K562 (cell line): ENCODE measurements around the gene FBXL13. TPM values are rescaled to one million over a fixed set of nuclear protein-coding genes. Genes with fewer than 3 reads are reported as not detected.

Experiments
- AFF1 ChIP-seq, 2 experiments: fragments of 450-650 bp; IDR thresholded peaks; 2 replicates each; pipeline ENCODE4 v1.6.1; 2018; ENCODE audit warnings: mild to moderate bottlenecking in 2 of 2, low read depth in 1 of 2; ENCODE audit not compliant: partially characterized antibody in 2 of 2
- CBX1 ChIP-seq: sonication (generic); IDR thresholded peaks from 2 replicates; pipeline ENCODE4 v1.6.1; 2016; ENCODE audit warnings: antibody characterized with exemption, low read depth, mild to moderate bottlenecking
- CHD4 ChIP-seq: fragments of 200-600 bp; sonication (generic); IDR thresholded peaks from 3 replicates; pipeline ENCODE4 v1.6.1; 2012; ENCODE audit warnings: low read depth, mild to moderate bottlenecking, mixed read lengths, low read length, inconsistent platforms; ENCODE audit not compliant: insufficient read depth, insufficient replicate concordance, poor library complexity, severe bottlenecking
- FOXJ2 ChIP-seq: fragments of 200-800 bp; sonication (Bioruptor generic); IDR thresholded peaks from 2 replicates; pipeline ENCODE4 v1.6.1; 2016; ENCODE audit warnings: missing genetic modification characterization, missing compliant biosample characterization
- GABPA ChIP-seq: fragments of 200-800 bp; sonication (Bioruptor generic); conservative IDR thresholded peaks from 2 replicates; pipeline ENCODE4 v1.6.1; 2016; ENCODE audit warnings: low read depth, missing genetic modification characterization, missing compliant biosample characterization
- HMBOX1 ChIP-seq: sonication (generic); IDR thresholded peaks from 2 replicates; pipeline ENCODE4 v1.6.1; 2016
- RBM15 ChIP-seq: fragments of 200-400 bp; formaldehyde crosslinking; IDR thresholded peaks from 2 replicates; pipeline ENCODE4 v1.6.1; 2018; ENCODE audit warnings: mild to moderate bottlenecking, low read length, moderate library complexity; ENCODE audit not compliant: insufficient read depth
- RBM34 ChIP-seq: fragments of 200-400 bp; formaldehyde crosslinking; IDR thresholded peaks from 2 replicates; pipeline ENCODE4 v1.6.1; 2018; ENCODE audit warnings: low read length, borderline replicate concordance; ENCODE audit not compliant: insufficient read depth
- SP1 ChIP-seq: sonication (generic); formaldehyde crosslinking; IDR thresholded peaks from 2 replicates; pipeline ENCODE4 v1.8.1; 2022; ENCODE audit warnings: mild to moderate bottlenecking, missing genetic modification reagents
- THRB ChIP-seq: fragments of 450-650 bp; formaldehyde crosslinking; conservative IDR thresholded peaks from 2 replicates; pipeline ENCODE4 v1.4.0; 2022; ENCODE audit warnings: mild to moderate bottlenecking, missing genetic modification characterization
- ZNF639 ChIP-seq, 2 experiments: fragments of 200-800 bp in 1 of 2; sonication (Bioruptor generic) in 1 of 2; sonication (generic) in 1 of 2; formaldehyde crosslinking in 1 of 2; IDR thresholded peaks in 1 of 2; conservative IDR thresholded peaks in 1 of 2; 2 replicates each; pipeline versions ENCODE4 v1.5.0 to v1.6.1; 2016 to 2020; ENCODE audit warnings: missing compliant biosample characterization in 1 of 2, missing genetic modification characterization in 1 of 2, missing genetic modification reagents in 1 of 2
- polyA plus RNA-seq, 8 experiments: library from polyadenylated mRNA; depleted of rRNA in 4 of 8; stranded (reverse) in 5 of 8; unstranded in 3 of 8; fragments of >200 nt; fragmentation: Nextera tagmentation in 2 of 8; fragmentation: Illumina TruSeq in 1 of 8; extraction: Ambion mirVana in 2 of 8; extraction: Trizol in 1 of 8; gene quantifications; 2 replicates each; pipeline versions ENCODE4 v1.2.1 to v1.2.3, GENCODE V29; 2011 to 2014; ENCODE audit warnings: inconsistent platforms in 1 of 8, missing spikeins in 1 of 8
- total RNA-seq, 7 experiments: library from RNA; depleted of rRNA in 6 of 7; stranded (reverse); fragments of >200 nt in 6 of 7; fragmentation: Illumina TruSeq in 2 of 7; extraction: Trizol in 2 of 7; gene quantifications; 2 replicates each; pipeline versions ENCODE4 v1.2.1 to v1.2.3, GENCODE V29; 2011 to 2021; ENCODE audit warnings: low replicate concordance in 1 of 7
- TF ChIP-seq, protein P1 (sequence below), 2 experiments: IDR thresholded peaks; 2 replicates each; pipeline ENCODE4 v1.6.1; 2011; ENCODE audit warnings: borderline replicate concordance in 1 of 2, control low read depth in 1 of 2, low read depth in 1 of 2, low read length in 1 of 2, mild to moderate bottlenecking in 1 of 2, mixed read lengths in 1 of 2, moderate library complexity in 1 of 2; ENCODE audit not compliant: insufficient read depth in 1 of 2, insufficient read length in 1 of 2, poor library complexity in 1 of 2, severe bottlenecking in 1 of 2; ENCODE audit errors: extremely low read depth in 1 of 2
- TF ChIP-seq, protein P2 (sequence below): conservative IDR thresholded peaks from 2 replicates; pipeline ENCODE4 v1.6.1; 2011; ENCODE audit warnings: low read depth, mild to moderate bottlenecking, low read length; ENCODE audit not compliant: control insufficient read depth

Gene FBXL13
- total and polyA plus RNA-seq, 9 of the 15 experiments (the other 6 are each of a cell fraction or from before 2014, with no cell fraction given) = 16.3 to 55.0 (median 25.4) TPM

DNA sequence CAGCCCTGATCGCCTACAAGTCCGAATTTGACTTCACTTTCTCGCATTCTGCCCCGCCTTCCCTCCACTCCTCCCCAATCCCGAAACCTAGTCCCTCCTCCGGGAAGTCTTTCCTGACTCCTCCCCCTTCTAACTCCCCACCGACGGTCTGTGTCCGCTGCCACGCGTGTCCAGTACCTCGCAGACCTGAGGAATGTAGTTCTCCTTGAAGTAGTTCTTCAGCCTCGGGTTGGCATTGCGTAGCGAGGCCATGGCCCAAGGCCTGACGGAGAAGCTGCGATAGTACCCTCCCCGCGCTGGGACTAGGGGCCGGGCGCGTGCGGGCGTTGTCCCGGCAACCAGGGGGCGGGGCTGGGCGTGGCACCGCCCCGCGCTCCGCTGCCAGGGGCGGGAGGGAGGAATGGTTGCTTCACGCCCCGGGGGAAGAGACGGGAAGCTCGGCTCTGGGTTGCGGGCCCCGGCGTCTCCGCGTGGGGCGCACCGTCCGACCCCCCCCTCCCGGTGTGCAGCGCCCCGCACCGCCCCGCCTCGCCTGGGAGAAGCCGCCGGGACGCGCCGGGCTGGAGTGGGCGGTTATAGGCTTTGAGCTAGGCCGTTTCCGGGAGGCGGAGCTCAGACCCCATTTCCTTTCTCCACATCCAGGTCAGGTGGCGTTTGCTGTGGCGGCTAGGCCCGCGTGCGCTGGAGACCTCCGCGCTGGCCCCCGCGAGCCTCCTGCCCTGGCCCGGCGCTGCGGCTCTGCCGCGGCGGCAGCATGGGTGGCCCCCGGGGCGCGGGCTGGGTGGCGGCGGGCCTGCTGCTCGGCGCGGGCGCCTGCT, at the start of gene FBXL13, which contains the start of gene ARMC10 (continued):
- peak in 1 of 2 experiments; percentile 58 for TF ChIP-seq AFF1 (IDR thresholded peaks at IDR 0.05; ENCODE audit: low read depth in 1 of 2, partially characterized antibody in 2 of 2)
- TF ChIP-seq RBM34 = no peak
- TF ChIP-seq, protein P1, sequence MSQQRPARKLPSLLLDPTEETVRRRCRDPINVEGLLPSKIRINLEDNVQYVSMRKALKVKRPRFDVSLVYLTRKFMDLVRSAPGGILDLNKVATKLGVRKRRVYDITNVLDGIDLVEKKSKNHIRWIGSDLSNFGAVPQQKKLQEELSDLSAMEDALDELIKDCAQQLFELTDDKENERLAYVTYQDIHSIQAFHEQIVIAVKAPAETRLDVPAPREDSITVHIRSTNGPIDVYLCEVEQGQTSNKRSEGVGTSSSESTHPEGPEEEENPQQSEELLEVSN (IDR thresholded peaks at IDR 0.05; ENCODE audit: borderline replicate concordance in 1 of 2, extremely low read depth in 1 of 2, insufficient read depth in 1 of 2, insufficient read length in 1 of 2, low read depth in 1 of 2, low read length in 1 of 2, poor library complexity in 1 of 2, severe bottlenecking in 1 of 2) = peak; percentile 67 to 78
- TF ChIP-seq RBM15 = no peak
- TF ChIP-seq HMBOX1 = no peak; the same call in 1 of the 2 replicates
- TF ChIP-seq FOXJ2 = peak; percentile 87
- TF ChIP-seq SP1 (CRISPR knock-in tag) = peak; percentile 99
- TF ChIP-seq CHD4 = peak; percentile 68
- peak in 1 of 2 experiments; percentile 100; a peak in 2 of 4 replicates for TF ChIP-seq ZNF639 (CRISPR knock-in tag; conservative IDR thresholded peaks at IDR 0.05 in 1 of 2, IDR thresholded peaks at IDR 0.05 in 1 of 2)
- peak; percentile 91 for TF ChIP-seq GABPA
- TF ChIP-seq THRB (CRISPR knock-in tag) = peak; percentile 75; the same call in 1 of the 2 replicates
- TF ChIP-seq, protein P2, sequence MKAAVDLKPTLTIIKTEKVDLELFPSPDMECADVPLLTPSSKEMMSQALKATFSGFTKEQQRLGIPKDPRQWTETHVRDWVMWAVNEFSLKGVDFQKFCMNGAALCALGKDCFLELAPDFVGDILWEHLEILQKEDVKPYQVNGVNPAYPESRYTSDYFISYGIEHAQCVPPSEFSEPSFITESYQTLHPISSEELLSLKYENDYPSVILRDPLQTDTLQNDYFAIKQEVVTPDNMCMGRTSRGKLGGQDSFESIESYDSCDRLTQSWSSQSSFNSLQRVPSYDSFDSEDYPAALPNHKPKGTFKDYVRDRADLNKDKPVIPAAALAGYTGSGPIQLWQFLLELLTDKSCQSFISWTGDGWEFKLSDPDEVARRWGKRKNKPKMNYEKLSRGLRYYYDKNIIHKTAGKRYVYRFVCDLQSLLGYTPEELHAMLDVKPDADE = peak; percentile 82
- peak; percentile 41; the same call in 1 of the 2 replicates for TF ChIP-seq CBX1
